Heart left ventricle (tissue), 13 donors: ENCODE results near the gene ELP6.

ENCODE experiments used
- POLR2A ChIP-seq, 2 donors: fragments of 450-650 bp; IDR thresholded peaks; one replicate each; pipeline ENCODE4 v1.6.1; 2017; ENCODE audit warnings: antibody characterized with exemption in 2 of 2, mild to moderate bottlenecking in 2 of 2, moderate library complexity in 2 of 2
- TF ChIP-seq, protein P1 (sequence below), 12 donors: fragments of 200-600 bp; sonication (generic) in 4 of 12; IDR thresholded peaks; one replicate each; pipeline versions ENCODE4 v1.5.0 to v1.8.0; 2018 to 2022; ENCODE audit warnings: antibody characterized with exemption in 12 of 12, mild to moderate bottlenecking in 5 of 12
- donor health status: ischemic (EF 13 %, LVEDD 7.1; RV severe dilation, severe dysfunction).
- donor health status: DM: no; HTN: yes; CAD: no.
- donor health status: DM: no; HTN: no; CAD: no.
- donor health status: ischemic (EF 25% LVEDD 6.9; RV normal size, moderate dysfunction).
- donor health status: ischemic (EF 25% LVEDD 5.7; RV mildly dilated, moderate dysfunction).
- donor health status: ischemic (EF 35%, LVEDD 5.7; RV mildly dilated, moderate dysfunction).
- donor health status: nonischemic (EF 11% LVEDD 7.7; RV severe dilation, severe dysfunction).
- donor health status: DM: yes; HTN: yes; CAD: no.
- donor health status: PGD.
- donor health status: ischemic (EF 29% LVEDD 5.4; RV normal size, mild dysfunction).
- donor health status: nonischemic (EF 23%, LVEDD 6.1; RV moderate dilation, normal function).

DNA sequence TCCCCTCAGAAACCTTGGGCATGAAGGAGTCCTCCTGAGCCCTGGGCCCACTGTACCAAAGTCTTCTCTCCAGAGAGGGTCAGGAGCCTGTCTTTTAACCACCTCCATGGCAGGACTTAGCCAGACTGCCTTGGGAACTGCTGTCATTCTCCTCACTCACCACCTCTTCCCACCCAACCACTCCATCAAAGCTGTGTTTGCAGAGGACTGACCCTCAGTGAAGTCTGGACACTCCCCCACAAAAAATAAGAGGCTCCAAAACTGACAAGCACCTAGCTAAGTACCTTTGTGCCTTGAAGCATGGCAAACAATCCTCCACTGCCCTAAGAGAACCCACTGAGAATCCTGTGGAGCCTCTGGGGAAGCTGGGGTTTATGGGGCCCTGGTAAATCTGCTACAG lies 35.5 kb downstream of the ELP6 start:
- TF ChIP-seq, protein P1, sequence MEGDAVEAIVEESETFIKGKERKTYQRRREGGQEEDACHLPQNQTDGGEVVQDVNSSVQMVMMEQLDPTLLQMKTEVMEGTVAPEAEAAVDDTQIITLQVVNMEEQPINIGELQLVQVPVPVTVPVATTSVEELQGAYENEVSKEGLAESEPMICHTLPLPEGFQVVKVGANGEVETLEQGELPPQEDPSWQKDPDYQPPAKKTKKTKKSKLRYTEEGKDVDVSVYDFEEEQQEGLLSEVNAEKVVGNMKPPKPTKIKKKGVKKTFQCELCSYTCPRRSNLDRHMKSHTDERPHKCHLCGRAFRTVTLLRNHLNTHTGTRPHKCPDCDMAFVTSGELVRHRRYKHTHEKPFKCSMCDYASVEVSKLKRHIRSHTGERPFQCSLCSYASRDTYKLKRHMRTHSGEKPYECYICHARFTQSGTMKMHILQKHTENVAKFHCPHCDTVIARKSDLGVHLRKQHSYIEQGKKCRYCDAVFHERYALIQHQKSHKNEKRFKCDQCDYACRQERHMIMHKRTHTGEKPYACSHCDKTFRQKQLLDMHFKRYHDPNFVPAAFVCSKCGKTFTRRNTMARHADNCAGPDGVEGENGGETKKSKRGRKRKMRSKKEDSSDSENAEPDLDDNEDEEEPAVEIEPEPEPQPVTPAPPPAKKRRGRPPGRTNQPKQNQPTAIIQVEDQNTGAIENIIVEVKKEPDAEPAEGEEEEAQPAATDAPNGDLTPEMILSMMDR (IDR thresholded peaks at IDR 0.05): no peak
- no peak for TF ChIP-seq POLR2A (IDR thresholded peaks at IDR 0.05)
